ENCODE results near the gene AKT3. TPM values are rescaled to one million over a fixed set of nuclear protein-coding genes. Genes with fewer than 3 reads are reported as not detected.
A peak's percentile ranks its signal among the peaks of the same experiment; 100 is the strongest.

AKT3 gene
- polyA plus RNA-seq, 3 donors = 0.81 to 1.7 (median 1.4) TPM

GRCh38 chr1:243471754-243472745 lies 378.0 kb downstream of the AKT3 start:
- peaks cover 10% of the 10 kb centered on the region for H3K79me2 ChIP-seq (ENCODE audit: insufficient read depth, low read length)
- DNase-seq = peak; percentile 62 to 86 (median 80)
- peak overlapping the region; percentile 72 to 80 for H3K27ac ChIP-seq (ENCODE audit: low read depth in 1 of 2, low read length in 2 of 2)
- peak overlapping the region in 1 of 3 experiments; percentile 57 for H3K4me3 ChIP-seq (replicated peaks in 1 of 3; ENCODE audit: low read depth in 2 of 3, low read length in 3 of 3)
- H3K27me3 Mint-ChIP-seq (ENCODE audit: low read depth in 3 of 3) = peaks cover 0 to 10% (median 0%) of the 10 kb centered on the region in 3 donors
- 0% methylated on average over 1 of the region's 3 CpGs for WGBS (ENCODE audit: insufficient coverage)
- H3K36me3 Mint-ChIP-seq = peaks cover 8 to 26% of the 10 kb centered on the region in 2 donors
- H3K9me3 Mint-ChIP-seq = no peaks in the 10 kb centered on the region
- peaks cover 42 to 53% of the 10 kb centered on the region in 2 donors for H3K4me1 ChIP-seq (ENCODE audit: control insufficient read depth in 1 of 2, insufficient read depth in 2 of 2, low read length in 2 of 2)
- intact Hi-C loops (cut with micrococcal nuclease) = loop anchor here in 1 of 2 donors (10.0 kb wide), 3 partner anchors 187 to 573 kb away; no protein-coding TSS in a partner anchor
- H3K27me3 ChIP-seq (ENCODE audit: control insufficient read depth in 2 of 2, insufficient read depth in 2 of 2, low read length in 2 of 2) = no peaks in the 10 kb centered on the region
- no peaks in the 10 kb centered on the region for H4K20me1 ChIP-seq (ENCODE audit: insufficient read depth, low read length)
- no peaks in the 10 kb centered on the region for H3K9me3 ChIP-seq (replicated peaks in 1 of 2; ENCODE audit: control insufficient read depth in 1 of 2, insufficient read depth in 1 of 2, low read length in 2 of 2)
- peak overlapping the region in 1 of 2 donors; percentile 72 for H3K4me3 Mint-ChIP-seq
- no peak overlapping the region for H2AFZ ChIP-seq (ENCODE audit: insufficient read depth, low read depth, low read length, poor library complexity, severe bottlenecking)
- peak overlapping the region; percentile 85 to 93 (median 92) for H3K27ac Mint-ChIP-seq
- H3K36me3 ChIP-seq (replicated peaks in 1 of 2; ENCODE audit: control insufficient read depth in 1 of 2, insufficient read depth in 2 of 2, low read length in 2 of 2) = no peaks in the 10 kb centered on the region
- H3K4me2 ChIP-seq (replicated peaks; ENCODE audit: extremely low read depth, low read length, poor library complexity, severe bottlenecking) = peak overlapping the region; percentile 73
- no peak for TF ChIP-seq CTCF (IDR thresholded peaks at IDR 0.05)
- peak overlapping the region; percentile 11 for H3K9ac ChIP-seq (ENCODE audit: insufficient read depth, low read length, poor library complexity, severe bottlenecking)
- peaks cover 52% of the 10 kb centered on the region for H3K4me1 Mint-ChIP-seq

- no peak for TF ChIP-seq CTCF (IDR thresholded peaks at IDR 0.05)
- peak overlapping the region in 1 of 3 experiments; percentile 57 for H3K4me3 ChIP-seq (replicated peaks in 1 of 3; ENCODE audit: low read depth in 2 of 3, low read length in 3 of 3)
- Mint-ChIP-seq H3K27me3 (ENCODE audit: low read depth in 3 of 3) (peaks cover 0 to 7% (median 0%) of the 10 kb centered on the region in 3 donors), H3K27ac (peak overlapping the region; percentile 80 to 92 (median 91)), H3K9me3 (no peaks in the 10 kb centered on the region), H3K4me1 (peaks cover 44% of the 10 kb centered on the region), H3K36me3 (peaks cover 8 to 26% of the 10 kb centered on the region in 2 donors), H3K4me3 (peak overlapping the region; percentile 65 to 72)
- H3K9me3 ChIP-seq (replicated peaks in 1 of 2; ENCODE audit: control insufficient read depth in 1 of 2, insufficient read depth in 1 of 2, low read length in 2 of 2) = no peaks in the 10 kb centered on the region
- H3K79me2 ChIP-seq (ENCODE audit: insufficient read depth, low read length) = peaks cover 10% of the 10 kb centered on the region
- H2AFZ ChIP-seq (ENCODE audit: insufficient read depth, low read depth, low read length, poor library complexity, severe bottlenecking) = peak overlapping the region; percentile 53
- peaks cover 36 to 44% of the 10 kb centered on the region in 2 donors for H3K4me1 ChIP-seq (ENCODE audit: control insufficient read depth in 1 of 2, insufficient read depth in 2 of 2, low read length in 2 of 2)
- no peaks in the 10 kb centered on the region for H3K36me3 ChIP-seq (replicated peaks in 1 of 2; ENCODE audit: control insufficient read depth in 1 of 2, insufficient read depth in 2 of 2, low read length in 2 of 2)
- WGBS (ENCODE audit: insufficient coverage) = 5% methylated on average over 12 of the region's 17 CpGs
- DNase-seq = peak; percentile 44 to 63 (median 62)
- peak overlapping the region; percentile 12 for H3K9ac ChIP-seq (ENCODE audit: insufficient read depth, low read length, poor library complexity, severe bottlenecking)
- H3K27me3 ChIP-seq (ENCODE audit: control insufficient read depth in 2 of 2, insufficient read depth in 2 of 2, low read length in 2 of 2) = no peaks in the 10 kb centered on the region
- H3K27ac ChIP-seq (ENCODE audit: low read depth in 1 of 2, low read length in 2 of 2) = peak overlapping the region; percentile 65 to 72
- H3K4me2 ChIP-seq (replicated peaks; ENCODE audit: extremely low read depth, low read length, poor library complexity, severe bottlenecking) = peak overlapping the region; percentile 73
- intact Hi-C loops (cut with micrococcal nuclease) = loop anchor here in 1 of 2 donors (10.0 kb wide), 3 partner anchors 186 to 574 kb away; no protein-coding TSS in a partner anchor
- H4K20me1 ChIP-seq (ENCODE audit: insufficient read depth, low read length) = no peaks in the 10 kb centered on the region
Measured at GRCh38 chr1:243471026-243471685, 378.9 kb downstream of the AKT3 start.

All from CD14-positive monocyte (primary cell).